Kidney (tissue), 14 donors: ENCODE measurements around the gene LUZP2. TPM values are rescaled to one million over a fixed set of nuclear protein-coding genes. Genes with fewer than 3 reads are reported as not detected.

Source experiments
- DNase-seq, 5 donors: peaks; one replicate each; pipeline ENCODE4 v3.0.0-alpha.2; 2013 to 2020
- FAIRE-seq: peaks from 2 replicates; lab custom pipeline; 2012; peaks lifted over from hg19 to GRCh38; lab: Jason Lieb, UNC
- H3K27ac ChIP-seq, 2 donors: one replicate each; pipeline ENCODE4 v1.7.0; 2013; ENCODE audit warnings: low read depth in 2 of 2, low read length in 2 of 2, inconsistent platforms in 1 of 2
- H3K27me3 ChIP-seq: one replicate; pipeline ENCODE4 v1.7.1; 2013; ENCODE audit warnings: low read length, inconsistent platforms; ENCODE audit not compliant: control insufficient read depth, insufficient read depth
- H3K36me3 ChIP-seq, 3 donors: one replicate each; pipeline versions ENCODE4 v1.7.0 to v1.7.1; 2013; ENCODE audit warnings: low read length in 3 of 3, control low read depth in 1 of 3, inconsistent platforms in 1 of 3; ENCODE audit not compliant: insufficient read depth in 3 of 3, control insufficient read depth in 2 of 3
- H3K4me1 ChIP-seq, 3 donors: one replicate each; pipeline versions ENCODE4 v1.7.0 to v1.7.1; 2013; ENCODE audit warnings: low read length in 3 of 3, inconsistent platforms in 1 of 3, low read depth in 1 of 3; ENCODE audit not compliant: control insufficient read depth in 2 of 3, insufficient read depth in 2 of 3
- H3K4me3 ChIP-seq, 3 donors: one replicate each; pipeline versions ENCODE4 v1.7.0 to v1.8.1; 2013; ENCODE audit warnings: low read length in 3 of 3, control low read depth in 1 of 3, inconsistent platforms in 1 of 3
- H3K9ac ChIP-seq, 3 donors: one replicate each; pipeline versions ENCODE4 v1.7.0 to v1.7.1; 2013; ENCODE audit warnings: low read length in 3 of 3, control low read depth in 1 of 3, inconsistent platforms in 1 of 3
- H3K9me3 ChIP-seq, 3 donors: one replicate each; pipeline versions ENCODE4 v1.7.0 to v1.7.1; 2013; ENCODE audit warnings: low read length in 3 of 3, control low read depth in 1 of 3, inconsistent platforms in 1 of 3; ENCODE audit not compliant: control insufficient read depth in 2 of 3, insufficient read depth in 1 of 3
- intact Hi-C: fragments of 100-400 bp; cut with DNase I; formaldehyde crosslinking; loops from one replicate; pipeline ENCODE4 v1.11.1; 2022
- polyA plus RNA-seq: library from polyadenylated mRNA; stranded (reverse); fragments of 350-450 nt; fragmentation: Illumina TruSeq; extraction: RNeasy Lipid Tissue Mini Kit (QIAGEN cat#74804); gene quantifications from one replicate; pipeline ENCODE4 v1.2.3, GENCODE V29; 2014; ENCODE audit warnings: low read depth, low replicate concordance; ENCODE audit not compliant: insufficient read depth
- total RNA-seq: library from RNA; stranded (reverse); fragmentation: NEBNext Ultra II Directional; extraction: Animal tissue kit (Norgen Biotek cat#: 25700); gene quantifications from one replicate; pipeline ENCODE4 v1.2.1, GENCODE V29; 2021
- TF ChIP-seq, protein P1 (sequence below): IDR thresholded peaks from 3 replicates; pipeline ENCODE4 v1.5.1; 2012; ENCODE audit warnings: mild to moderate bottlenecking, moderate library complexity, borderline replicate concordance; ENCODE audit not compliant: insufficient read depth; ENCODE audit errors: extremely low read depth
- donor health status: control.
- donor health status: control.
- donor health status: control.
- donor health status: control.
- donor health status: control.
- donor health status: DM: yes; HTN: yes; CAD: no.
- donor health status: Normal renal cell carcinoma (clear cell type).

The LUZP2 gene
- total and polyA plus RNA-seq, 2 donors from 2014 or later = 0.19 TPM; not detected in 1

- H3K9me3 ChIP-seq = no peaks in the 10 kb centered on the region
- no peaks in the 10 kb centered on the region for H3K27me3 ChIP-seq
- no peaks in the 10 kb centered on the region for H3K36me3 ChIP-seq
- no peak overlapping the region for H3K27ac ChIP-seq
- no peaks in the 10 kb centered on the region for H3K4me1 ChIP-seq
- no peak overlapping the region for H3K9ac ChIP-seq
- intact Hi-C loops = no loop called here
- TF ChIP-seq, protein P1, sequence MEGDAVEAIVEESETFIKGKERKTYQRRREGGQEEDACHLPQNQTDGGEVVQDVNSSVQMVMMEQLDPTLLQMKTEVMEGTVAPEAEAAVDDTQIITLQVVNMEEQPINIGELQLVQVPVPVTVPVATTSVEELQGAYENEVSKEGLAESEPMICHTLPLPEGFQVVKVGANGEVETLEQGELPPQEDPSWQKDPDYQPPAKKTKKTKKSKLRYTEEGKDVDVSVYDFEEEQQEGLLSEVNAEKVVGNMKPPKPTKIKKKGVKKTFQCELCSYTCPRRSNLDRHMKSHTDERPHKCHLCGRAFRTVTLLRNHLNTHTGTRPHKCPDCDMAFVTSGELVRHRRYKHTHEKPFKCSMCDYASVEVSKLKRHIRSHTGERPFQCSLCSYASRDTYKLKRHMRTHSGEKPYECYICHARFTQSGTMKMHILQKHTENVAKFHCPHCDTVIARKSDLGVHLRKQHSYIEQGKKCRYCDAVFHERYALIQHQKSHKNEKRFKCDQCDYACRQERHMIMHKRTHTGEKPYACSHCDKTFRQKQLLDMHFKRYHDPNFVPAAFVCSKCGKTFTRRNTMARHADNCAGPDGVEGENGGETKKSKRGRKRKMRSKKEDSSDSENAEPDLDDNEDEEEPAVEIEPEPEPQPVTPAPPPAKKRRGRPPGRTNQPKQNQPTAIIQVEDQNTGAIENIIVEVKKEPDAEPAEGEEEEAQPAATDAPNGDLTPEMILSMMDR = no peak
- DNase-seq (no peak), FAIRE-seq (peak; percentile 8)
- no peak overlapping the region for H3K4me3 ChIP-seq
These were observed 551.8 kb downstream of the LUZP2 start for GRCh38 chr11:25048632-25049031.

GRCh38 chr11:25052844-25053243 lies 556.0 kb downstream of the LUZP2 start:
- Histone ChIP-seq H3K9me3 (no peaks in the 10 kb centered on the region), H3K4me3 (no peak overlapping the region), H3K27ac (no peak overlapping the region), H3K36me3 (no peaks in the 10 kb centered on the region), H3K27me3 (no peaks in the 10 kb centered on the region), H3K9ac (no peak overlapping the region), H3K4me1 (no peaks in the 10 kb centered on the region)
- TF ChIP-seq, protein P1 = no peak
- DNase-seq = no peak
- intact Hi-C loops = no loop called here
- FAIRE-seq = no peak

GRCh38 chr11:25057861-25058260 lies 561.0 kb downstream of the LUZP2 start:
- Histone ChIP-seq H3K27me3 (no peaks in the 10 kb centered on the region), H3K4me3 (no peak overlapping the region), H3K27ac (no peak overlapping the region), H3K4me1 (no peaks in the 10 kb centered on the region), H3K9ac (no peak overlapping the region), H3K9me3 (no peaks in the 10 kb centered on the region), H3K36me3 (no peaks in the 10 kb centered on the region)
- intact Hi-C loops = no loop called here
- no peak for FAIRE-seq
- TF ChIP-seq, protein P1 = no peak
- no peak for DNase-seq

DNA sequence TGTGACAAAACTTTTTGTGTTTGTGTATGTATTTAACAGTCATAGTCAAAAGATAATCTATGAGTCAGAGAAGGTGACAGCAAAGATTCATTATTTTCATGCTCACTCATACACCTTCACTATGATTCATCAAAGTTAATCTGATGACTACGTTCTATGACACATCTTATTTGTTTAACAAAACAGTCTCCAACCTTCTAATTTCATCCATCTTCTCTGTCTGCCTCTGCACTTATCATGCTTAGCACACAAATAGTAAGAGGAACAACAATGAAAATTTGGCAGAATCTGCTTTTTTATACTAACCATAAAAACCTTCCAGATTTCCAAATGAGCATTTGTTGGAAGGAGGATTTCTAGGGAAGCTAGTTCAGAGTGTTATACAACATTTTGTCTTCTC lies 568.9 kb downstream of the LUZP2 start:
- TF ChIP-seq, protein P1 = no peak

More for the DNA sequence above, 568.9 kb downstream of the LUZP2 start:
- H3K27me3 ChIP-seq = no peaks in the 10 kb centered on the region
- intact Hi-C loops = no loop called here
- DNase-seq (no peak), FAIRE-seq (no peak)
- H3K9me3 ChIP-seq = no peaks in the 10 kb centered on the region
- no peak overlapping the region for H3K27ac ChIP-seq
- no peak overlapping the region for H3K4me3 ChIP-seq
- H3K4me1 ChIP-seq = no peaks in the 10 kb centered on the region
- H3K9ac ChIP-seq = no peak overlapping the region
- H3K36me3 ChIP-seq = no peaks in the 10 kb centered on the region
